SIG-M5 treated with dmso at 0.1 percent for 504 hours (cell line): Measurements from ENCODE around the gene SMYD4.
"Not testable (repeated sequence)": the region's sequence is repeated elsewhere in the genome, so short reads cannot be mapped to it uniquely, and the experiment has no call there.

ENCODE experiments used
- DNase-seq: peaks from one replicate; lab custom pipeline; 2025; ENCODE audit not compliant: unreplicated experiment; lab: John Stamatoyannopoulos, UW

Gene SMYD4

DNA sequence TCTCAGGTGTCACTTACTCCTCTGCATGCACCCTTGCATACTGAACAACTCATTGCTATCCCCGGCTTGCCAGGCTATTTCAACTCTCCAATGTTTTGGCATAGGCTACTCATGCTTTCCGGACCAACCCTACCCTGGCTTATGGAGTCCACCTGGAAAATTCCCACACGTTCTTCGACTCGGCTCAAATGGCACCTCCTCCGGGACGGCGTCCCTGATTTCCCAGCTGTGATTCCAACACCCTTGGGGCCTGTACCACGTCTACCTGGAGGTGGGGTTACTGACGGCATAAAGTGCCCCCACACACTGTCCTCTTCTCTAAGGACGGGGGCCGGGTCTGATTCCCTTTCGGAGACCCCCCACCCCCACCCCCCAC, 498 bp downstream of the SMYD4 start:
- no peak for DNase-seq

DNA sequence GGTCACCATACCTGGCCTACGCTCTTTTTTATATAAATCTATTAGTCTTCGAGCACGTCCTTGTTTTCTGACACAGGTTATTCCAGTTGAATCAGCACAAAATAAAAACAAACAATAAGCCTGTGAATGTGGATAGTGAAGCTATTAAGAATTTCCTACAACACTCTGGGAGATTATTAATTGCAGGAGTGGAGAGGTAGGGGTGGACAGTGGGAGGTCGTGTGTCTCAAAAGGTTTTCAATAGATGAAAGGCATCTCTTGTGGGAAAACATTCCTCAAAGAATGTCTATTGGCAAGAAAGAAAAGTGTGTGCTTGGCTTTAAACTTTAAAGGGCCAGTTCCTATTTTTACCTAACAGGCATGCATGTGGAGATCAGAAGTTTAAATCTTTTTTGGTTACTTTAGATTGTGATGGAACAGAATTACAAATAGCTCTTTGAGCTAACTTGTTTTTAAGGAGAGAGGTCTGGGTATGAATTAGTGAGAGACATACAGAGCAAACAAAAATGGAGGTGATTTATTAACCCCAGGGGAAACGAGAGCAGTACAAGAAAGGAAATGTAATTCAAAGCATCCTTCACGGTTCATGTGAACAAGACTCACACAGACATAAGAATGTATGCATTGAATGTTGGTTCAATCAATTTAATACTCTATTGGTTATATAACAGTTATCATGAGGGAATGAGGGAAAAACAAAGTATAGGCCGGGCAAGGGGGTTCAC, 9.0 kb downstream of the SMYD4 start:
- no peak for DNase-seq

DNA sequence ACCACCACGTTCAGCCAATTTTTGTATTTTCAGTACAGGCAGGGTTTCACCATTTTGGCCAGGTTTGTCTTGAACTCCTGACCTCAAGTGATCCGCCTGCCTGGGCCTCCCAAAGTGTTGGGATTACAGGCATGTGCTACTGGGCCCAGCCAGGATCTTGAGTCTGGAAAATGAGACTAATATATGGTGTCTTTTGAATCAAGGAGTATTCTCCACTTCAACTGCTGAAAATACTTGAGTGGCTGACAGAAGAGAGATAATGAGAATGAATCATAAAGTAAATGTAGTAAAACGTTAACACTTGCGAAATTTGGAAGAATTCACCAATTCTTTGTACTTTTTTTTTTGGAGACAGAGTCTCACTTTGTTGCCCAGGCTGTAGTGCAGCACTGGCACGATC, 16.6 kb downstream of the SMYD4 start:
- no peak for DNase-seq

DNA sequence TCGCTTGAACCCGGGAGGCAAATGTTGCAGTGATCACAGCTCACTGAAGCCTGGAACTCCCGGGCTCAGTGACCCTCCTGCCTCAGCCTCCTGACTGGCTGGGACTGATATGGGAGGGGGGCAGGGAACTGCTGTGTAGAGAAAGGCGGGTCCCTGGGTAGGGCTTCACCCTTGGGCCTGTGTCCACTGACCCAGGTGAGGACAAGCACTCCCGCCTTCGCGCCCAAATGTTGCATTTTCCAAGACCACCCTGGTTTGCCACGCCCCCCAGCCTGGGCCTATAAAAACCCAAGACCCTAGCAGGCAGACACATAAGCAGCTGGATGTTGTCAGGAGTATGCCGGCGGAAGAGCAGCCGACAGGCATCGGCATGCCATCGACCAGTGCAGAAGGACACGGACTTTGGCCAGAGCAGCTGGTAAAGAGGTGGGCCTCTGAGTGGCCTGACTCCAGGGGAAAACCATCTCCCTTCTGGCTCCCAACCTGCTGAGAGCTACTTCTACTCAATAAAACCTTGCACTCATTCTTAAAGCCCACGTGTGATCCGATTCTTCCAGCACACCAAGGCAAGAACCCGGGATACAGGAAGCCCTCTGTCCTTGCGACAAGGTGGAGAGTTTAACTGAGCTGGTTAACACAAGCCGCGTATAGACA, 19.1 kb downstream of the SMYD4 start:
- DNase-seq: no peak

DNA sequence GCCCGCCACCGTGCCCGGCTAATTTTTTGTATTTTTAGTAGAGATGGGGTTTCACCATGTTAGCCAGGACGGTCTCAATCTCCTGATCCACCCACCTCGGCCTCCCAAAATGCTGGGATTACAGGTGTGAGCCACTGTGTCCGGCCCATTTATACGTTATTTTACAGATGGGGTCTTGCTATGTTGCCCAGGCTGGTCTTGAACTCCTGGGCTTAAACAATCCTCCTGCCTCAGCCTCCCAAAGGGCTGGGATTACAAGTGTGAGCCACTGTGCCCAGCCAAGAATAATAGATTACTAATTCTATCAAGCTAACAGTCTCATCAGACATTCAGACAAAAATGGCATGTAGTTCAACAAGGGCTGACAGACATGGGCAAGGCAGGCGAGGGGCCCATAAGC, 19.9 kb downstream of the SMYD4 start:
- DNase-seq: not testable (repeated sequence)

DNA sequence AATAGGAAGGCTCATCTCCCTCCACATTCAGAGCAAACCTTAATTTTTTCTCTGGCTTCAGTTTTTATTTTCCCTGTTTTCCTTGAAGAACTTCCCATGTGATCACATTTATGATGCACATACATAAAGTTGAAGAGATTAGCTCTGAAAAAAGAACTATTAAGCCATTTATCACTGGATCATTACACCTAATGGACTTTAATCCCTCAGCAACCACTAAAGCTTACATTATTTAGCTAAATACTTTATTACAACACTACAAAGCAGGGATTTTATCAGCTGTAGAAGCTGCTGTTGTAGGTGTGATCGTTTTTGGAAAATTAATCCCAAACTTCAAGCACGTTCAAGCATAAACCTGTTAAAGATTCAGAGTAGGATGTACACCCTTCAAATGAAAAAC, 21.1 kb downstream of the SMYD4 start:
- no peak for DNase-seq

DNA sequence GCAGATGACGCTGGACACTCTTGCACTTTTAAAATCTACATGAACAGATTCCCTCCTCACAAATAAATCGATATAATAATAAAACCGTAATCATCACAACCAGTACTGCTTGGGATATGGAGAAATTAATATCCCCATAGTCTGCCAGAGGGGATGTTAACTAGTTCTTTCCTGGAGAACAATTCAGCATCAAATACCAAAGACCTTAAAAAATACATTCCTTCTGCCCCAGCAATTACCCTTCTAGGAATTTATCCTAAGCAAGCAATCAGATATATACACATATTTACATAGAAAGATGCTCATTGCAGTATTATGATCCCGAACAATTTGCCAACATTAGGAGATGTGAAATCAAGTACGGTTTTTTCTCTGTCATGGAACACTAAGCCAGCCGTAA, 21.8 kb downstream of the SMYD4 start:
- no peak for DNase-seq

DNA sequence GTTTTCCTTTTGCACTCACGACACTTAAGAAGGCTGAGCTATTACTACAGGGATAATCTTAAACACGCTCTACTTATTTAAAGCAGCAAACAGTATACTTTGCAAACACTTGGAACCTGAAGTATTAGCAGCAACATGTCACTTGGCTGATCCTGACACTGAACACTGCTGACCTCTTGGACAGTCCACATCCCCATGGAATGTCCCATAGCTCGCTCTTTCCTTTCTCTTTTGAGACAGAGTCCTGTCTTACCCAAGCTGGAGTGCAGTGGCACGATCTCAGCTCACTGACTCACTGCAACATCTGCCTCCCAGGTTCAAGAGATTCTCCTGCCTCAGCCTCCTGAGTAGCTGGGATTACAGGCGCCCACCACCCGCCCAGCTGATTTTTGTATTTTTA, 26.4 kb downstream of the SMYD4 start:
- DNase-seq: no peak

DNA sequence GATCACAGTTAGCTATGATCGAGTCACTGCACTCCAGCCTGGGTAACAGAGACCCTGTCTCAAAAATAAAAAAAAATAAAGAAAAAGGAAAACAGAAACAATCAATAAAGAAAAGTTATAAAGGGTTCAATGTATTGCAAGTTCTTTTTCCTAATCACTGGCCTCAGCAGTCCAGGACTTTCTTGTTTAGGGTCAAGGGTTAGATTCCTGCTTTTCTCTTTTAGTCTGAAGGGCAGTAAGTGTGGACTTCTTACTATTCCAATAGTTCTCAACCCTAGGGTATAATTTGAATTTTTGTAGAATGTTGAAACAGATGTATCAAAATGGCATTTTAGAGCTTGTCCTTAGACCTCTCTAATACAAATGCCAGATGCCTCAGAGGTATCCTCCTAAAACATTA, 27.3 kb downstream of the SMYD4 start:
- DNase-seq: no peak

DNA sequence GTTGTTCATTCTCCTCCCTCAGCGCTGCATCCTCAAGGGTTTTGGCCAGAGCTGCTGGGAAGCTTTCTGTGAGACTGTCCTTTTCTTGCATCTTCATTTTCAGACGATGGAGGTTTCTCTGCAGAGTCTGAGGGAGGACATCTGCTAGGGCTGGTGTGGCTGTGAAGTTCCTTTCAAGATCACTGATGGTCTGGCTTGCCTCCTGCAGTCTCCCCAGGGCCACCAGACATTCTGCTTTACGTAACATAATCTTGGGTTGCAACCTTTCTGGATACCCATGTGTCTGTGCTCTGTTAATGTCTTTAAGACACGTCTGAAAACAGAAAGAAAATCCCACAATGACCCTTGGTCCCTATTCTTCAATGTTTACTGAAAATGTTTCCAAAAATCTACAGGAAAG, 29.0 kb downstream of the SMYD4 start:
- no peak for DNase-seq

DNA sequence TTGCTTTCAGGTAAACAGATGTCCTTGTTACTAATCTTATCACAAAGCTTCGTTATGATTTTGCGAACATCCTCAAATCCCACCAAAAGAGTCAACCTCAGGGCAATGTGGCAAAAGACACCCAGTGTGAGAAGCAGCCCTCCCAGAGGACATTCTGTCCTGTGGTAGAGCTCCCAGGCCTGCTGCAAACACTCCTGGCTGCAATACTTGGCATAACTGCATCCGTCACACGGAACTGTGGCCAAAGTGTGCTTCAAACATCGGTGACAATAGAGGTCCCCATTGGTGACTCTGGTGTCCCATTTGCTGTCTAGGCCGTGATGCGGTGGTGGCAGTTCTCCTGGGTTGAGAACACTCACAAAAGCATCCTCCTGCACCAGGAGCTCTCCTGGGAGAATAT, 29.5 kb downstream of the SMYD4 start:
- DNase-seq: no peak

DNA sequence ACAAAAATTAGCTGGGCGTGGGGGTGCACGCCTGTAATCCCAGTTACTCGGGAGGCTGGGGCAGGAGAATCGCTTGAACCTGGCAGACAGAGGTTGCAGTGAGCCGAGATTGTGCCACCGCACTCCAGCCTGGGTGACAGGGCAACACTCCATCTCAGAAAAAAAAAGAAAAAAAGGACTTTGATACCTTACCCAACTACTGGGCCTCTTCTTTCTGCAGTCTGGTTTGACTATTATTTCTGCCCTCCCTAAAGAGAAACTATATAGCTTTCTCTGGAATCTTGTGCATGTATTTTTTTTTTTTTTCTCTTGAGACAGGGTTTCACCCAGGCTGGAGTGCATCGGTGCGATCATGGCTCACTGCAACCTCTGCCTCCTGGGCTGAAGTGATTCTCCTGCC, 31.9 kb downstream of the SMYD4 start:
- not testable (repeated sequence) for DNase-seq

DNA sequence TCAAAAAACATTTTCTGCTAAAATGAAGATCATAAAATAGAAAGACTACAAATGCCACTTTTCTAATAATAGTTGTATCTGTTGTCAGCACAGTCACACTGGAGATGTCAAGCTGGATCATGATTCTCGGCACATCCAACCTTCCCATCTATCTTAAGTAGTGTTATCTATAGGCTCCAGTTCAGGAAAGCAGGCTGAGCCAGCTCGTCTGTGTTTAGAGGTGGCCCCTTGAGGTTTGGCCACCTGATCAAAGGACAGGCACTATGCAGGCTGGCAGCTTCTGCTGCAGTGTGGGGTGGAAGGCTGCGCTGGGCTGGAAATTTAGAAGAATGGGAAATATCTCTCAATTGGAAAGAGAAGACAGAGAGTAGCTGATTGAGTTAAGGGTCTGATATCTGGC, 32.4 kb downstream of the SMYD4 start:
- no peak for DNase-seq

DNA sequence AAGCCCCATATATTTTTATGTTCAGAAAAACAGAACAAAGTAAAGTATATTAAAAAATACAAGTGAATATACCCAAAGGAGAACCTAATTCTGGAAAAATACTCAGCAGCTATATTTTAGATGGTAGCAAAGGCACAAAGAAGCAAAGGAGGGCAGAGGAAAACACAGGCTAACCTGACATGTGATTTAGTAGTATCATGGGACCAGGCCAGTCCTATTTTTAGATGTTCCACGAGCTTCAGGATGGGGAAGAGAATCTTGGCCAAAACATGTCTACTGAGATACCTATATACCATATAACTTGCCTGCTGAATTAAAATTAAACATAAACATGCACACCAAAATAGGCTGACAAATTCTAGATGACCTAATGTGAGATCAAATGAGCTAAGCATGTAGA, 32.9 kb downstream of the SMYD4 start:
- no peak for DNase-seq

DNA sequence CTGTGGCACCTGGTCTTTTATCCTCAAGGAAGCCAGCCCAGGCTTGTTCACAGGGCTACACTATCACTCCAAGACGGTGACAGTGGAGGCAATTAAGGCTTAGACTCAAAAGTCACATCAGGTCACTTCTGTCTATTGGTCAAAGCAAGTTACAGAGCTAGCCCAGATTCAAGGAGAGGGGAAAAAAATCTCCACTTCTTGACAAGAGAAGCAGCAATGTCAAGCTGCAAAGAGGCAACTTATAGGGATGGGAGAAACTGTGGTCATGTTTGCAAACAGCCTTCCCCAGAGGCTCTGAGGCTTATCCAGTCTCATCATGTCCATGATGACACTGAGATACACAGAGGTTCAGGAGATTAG, 36.3 kb downstream of the SMYD4 start:
- no peak for DNase-seq

DNA sequence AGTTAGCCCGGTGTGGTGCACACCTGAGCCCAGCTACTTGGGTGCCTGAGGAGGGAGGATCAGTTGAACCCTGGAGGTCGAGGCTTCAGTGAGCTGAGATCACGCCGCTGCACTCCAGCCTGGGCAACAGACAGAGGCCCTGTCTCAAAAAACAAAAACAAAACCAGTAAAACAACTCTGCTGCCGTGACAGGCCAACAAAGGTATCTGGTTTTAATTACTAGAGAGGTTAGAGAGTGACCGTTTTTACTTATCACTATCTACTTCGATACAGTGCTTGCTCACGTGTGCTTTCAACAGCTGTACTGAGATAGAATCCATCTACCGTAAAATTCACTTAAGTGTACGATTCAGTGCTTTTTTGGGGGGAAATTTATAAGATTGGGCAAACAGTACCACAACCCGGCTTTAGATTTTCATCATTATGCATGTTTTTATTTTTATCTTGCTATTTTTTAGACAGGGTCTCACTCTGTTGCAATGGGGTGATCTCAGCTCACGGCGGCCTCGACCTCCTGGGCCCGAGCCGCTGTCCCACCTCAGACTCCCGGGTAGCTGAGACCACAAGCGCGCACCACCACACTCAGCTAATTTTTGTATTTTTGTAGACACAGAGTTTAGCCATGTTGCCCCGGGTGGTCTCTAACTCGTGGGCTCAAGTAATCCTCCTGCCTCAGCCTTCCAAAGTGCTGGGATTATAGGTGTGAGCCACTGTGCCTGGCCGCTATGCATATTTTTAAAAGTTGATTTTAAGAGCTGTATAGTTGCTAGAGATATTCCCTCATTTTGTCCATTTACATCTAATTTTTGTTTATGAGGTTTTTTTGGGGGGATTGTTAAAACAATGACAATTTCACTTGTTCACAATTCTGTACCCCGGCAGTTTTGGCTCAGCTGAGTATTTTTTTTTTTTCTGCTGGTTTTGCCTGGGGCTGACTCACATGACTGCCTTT, 36.9 kb downstream of the SMYD4 start:
- no peak for DNase-seq

DNA sequence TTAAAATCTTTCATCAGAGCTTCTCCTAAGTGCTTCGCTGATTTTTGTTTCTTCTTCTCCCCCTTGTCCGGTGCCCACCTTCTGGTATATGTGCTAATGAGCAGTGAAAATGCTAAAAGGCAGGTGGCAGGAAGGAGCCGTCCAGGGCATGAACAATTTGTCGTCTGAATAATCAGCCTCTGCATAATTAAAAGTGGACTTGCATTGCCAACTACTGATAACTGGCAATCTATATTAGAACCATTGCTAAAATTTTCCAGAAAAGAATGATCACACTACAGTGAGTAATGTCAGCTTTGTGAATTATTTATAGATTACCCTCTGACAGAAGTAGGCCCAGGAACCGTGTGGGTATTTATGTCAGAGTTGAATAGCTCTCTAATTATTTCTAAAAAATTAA, 39.8 kb downstream of the SMYD4 start:
- no peak for DNase-seq

DNA sequence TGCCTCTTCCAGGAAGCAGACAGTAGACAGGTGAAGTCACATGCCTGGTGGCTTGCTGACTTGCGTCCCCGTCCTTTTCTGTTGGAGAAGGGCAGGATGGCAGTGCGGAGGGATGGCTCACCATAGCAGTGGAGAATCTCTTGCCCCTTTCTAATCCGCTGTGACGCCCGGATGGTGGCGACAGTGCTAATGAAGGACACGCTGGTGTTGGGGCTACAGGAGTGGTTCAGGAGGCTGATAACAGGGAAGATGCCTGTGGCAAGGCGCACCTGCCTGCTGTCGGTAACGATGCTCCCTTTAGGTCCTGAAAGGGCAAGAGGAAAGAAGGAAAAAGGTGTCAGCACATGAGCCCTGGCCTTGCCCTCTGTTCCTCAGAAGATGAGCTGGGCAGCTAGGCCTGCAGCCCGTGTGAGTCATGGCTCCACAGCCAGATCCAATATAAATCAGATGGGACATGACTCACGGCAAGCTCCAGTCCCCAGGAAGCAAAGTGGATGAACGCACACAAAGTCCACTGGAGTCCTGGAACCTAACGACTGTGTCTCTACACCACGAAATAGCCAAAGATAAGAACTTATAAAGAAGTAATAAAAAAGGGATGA, 42.3 kb downstream of the SMYD4 start:
- no peak for DNase-seq

DNA sequence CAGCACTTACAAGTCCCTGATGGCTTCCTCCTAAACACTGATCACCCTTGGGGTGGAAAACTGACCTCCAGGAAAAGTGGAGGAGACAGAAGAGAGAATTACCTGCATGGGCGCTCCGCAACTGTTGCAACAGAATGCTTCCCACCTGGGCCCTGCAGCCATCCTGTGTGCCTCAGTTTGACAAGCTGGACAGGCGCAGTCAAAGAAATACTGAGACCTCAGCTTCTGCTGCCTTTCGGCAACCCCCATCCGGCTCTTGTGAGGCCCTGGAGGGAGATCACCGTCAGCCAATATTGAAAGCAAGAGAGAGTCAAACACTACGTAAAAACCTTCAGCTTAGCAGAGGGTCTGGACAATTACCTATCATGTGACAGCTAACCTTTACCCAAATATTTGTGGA, 43.0 kb downstream of the SMYD4 start:
- DNase-seq: no peak

DNA sequence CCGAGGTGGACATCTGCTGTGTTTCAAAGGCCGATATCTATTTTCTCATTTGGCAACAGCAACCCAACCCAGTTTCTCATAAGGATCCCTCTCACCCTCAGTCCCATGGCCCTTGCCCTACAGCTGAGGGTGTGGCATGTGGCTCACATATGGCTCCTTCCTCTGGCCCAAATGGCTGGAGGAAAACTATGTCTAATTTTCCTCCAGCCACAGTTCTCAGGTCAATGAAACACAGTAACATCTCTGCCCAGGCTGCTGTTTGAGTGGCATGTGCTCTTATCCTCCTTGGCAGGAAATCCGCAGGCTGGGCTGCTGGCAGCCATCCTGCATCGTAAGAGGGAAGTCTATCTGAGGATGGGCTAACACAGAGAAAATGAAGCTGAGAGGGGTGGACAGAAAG, 43.8 kb downstream of the SMYD4 start:
- no peak for DNase-seq

DNA sequence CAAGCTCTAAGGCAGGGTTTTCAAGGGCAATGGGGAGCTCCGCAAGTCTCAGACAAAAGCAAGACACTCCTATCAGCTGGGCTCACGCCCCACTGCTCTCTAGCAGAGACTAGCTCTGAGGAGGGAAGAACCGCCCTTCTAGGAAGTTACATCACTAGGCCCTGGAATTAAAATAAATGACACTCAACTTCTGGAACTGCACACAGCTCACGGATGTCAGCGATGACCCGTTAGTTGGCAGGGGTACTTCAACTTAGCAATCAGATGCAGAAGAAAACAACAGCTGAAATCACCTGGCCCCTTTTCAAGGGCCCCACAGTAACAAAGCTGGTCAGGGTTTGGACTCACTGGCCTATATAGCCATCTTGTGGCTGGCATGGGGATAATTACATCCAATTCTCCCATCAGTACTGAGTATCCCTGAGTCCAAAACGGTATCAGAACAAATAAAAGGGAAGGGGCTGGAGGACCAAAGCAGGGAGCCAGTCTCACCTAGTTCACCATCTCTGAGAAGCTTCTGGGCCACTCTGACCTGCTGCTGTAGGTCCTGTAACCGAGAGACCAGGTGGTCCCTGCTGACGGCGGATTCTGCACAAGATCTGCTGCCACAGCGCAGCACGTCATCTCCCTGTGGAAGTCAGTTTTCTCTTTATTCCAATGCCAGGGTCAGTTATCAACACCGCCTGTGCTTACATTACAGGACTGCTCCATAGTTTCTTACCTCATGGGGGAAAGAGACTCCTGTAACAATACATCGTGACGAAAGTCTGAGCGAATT, 45.7 kb downstream of the SMYD4 start:
- no peak for DNase-seq
